ENCODE results near the gene SOX30. TPM values are rescaled to one million over a fixed set of nuclear protein-coding genes. Genes with fewer than 3 reads are reported as not detected.
"Not testable (repeated sequence)": the region's sequence is repeated elsewhere in the genome, so short reads cannot be mapped to it uniquely, and the experiment has no call there.

Gene SOX30
- total RNA-seq, 2 experiments from 2014 or later = 0.16 to 0.29 TPM

GRCh38 chr5:157679801-157680200 lies 27.6 kb upstream of the SOX30 start:
- ChIA-PET POLR2A (interaction anchor here (0.6 kb wide), 1 partner anchor 305 kb away, joined by 3 read pairs; no protein-coding TSS in a partner anchor), CTCF (ENCODE audit: unreplicated experiment) (interaction anchor here (1.5 kb wide), 1 partner anchor 63 kb away, joined by 3 read pairs; the partner anchor contains the start of gene LSM11)
- no TSS peak for BruUV-seq (replicated peaks)
- H3K9me2 ChIP-seq (ENCODE audit: insufficient read depth, low read length) = no peaks in the 10 kb centered on the region
- intact Hi-C loops (cut with micrococcal nuclease; ENCODE audit: unreplicated experiment) = no loop called here
- no peaks in the 10 kb centered on the region for H3K4me1 ChIP-seq (ENCODE audit: insufficient read depth, low read length, poor library complexity, severe bottlenecking)
- H3K79me2 ChIP-seq (ENCODE audit: insufficient read depth, low read depth, low read length) = no peaks in the 10 kb centered on the region
- H3K27ac ChIP-seq (ENCODE audit: low read depth, low read length, poor library complexity, severe bottlenecking) = no peak overlapping the region
- no peaks in the 10 kb centered on the region for H4K20me1 ChIP-seq (ENCODE audit: insufficient read depth, low read length)
- H3K4me3 ChIP-seq (ENCODE audit: low read depth, low read length, poor library complexity, severe bottlenecking) = no peak overlapping the region
- no peak for DNase-seq (ENCODE audit: low spot score)
- H3K4me2 ChIP-seq (ENCODE audit: low read length) = no peak overlapping the region
- H2AFZ ChIP-seq (ENCODE audit: low read length) = no peak overlapping the region
- no peaks in the 10 kb centered on the region for H3K36me3 ChIP-seq (ENCODE audit: insufficient read depth, low read length)
- no peaks in the 10 kb centered on the region for H3K9me3 ChIP-seq (ENCODE audit: low read length)
- TF ChIP-seq EZH2phosphoT487 (IDR thresholded peaks at IDR 0.05; ENCODE audit: borderline replicate concordance, low read depth, low read length) = no peak
- TF ChIP-seq, protein P1, sequence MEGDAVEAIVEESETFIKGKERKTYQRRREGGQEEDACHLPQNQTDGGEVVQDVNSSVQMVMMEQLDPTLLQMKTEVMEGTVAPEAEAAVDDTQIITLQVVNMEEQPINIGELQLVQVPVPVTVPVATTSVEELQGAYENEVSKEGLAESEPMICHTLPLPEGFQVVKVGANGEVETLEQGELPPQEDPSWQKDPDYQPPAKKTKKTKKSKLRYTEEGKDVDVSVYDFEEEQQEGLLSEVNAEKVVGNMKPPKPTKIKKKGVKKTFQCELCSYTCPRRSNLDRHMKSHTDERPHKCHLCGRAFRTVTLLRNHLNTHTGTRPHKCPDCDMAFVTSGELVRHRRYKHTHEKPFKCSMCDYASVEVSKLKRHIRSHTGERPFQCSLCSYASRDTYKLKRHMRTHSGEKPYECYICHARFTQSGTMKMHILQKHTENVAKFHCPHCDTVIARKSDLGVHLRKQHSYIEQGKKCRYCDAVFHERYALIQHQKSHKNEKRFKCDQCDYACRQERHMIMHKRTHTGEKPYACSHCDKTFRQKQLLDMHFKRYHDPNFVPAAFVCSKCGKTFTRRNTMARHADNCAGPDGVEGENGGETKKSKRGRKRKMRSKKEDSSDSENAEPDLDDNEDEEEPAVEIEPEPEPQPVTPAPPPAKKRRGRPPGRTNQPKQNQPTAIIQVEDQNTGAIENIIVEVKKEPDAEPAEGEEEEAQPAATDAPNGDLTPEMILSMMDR (conservative IDR thresholded peaks at IDR 0.05; ENCODE audit: low read length) = no peak

DNA sequence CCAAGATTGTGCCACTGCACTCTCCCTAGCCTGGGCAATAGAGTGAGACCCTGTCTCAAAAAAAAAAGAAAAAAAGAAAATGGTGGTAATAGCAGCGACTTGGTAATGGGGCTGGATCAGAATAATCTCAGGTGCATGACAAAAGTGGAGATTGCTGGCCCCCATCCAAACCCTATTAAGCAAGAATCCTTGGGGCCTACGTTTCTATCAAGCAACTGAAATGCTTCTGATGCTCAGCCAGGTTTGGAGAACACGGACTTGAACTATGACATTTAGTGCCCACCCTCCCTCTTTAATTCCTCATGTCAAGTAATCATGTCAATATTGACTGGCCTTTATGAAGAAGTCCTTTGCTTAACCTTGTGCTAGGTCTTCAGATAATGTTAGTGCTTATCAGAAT lies 25.7 kb upstream of the SOX30 start:
- H4K20me1 ChIP-seq (ENCODE audit: insufficient read depth, low read length) = no peaks in the 10 kb centered on the region
- BruUV-seq (replicated peaks) = no TSS peak
- no peaks in the 10 kb centered on the region for H3K36me3 ChIP-seq (ENCODE audit: insufficient read depth, low read length)
- no peaks in the 10 kb centered on the region for H3K9me2 ChIP-seq (ENCODE audit: insufficient read depth, low read length)
- H2AFZ ChIP-seq (ENCODE audit: low read length) = no peak overlapping the region
- no peaks in the 10 kb centered on the region for H3K9me3 ChIP-seq (ENCODE audit: low read length)
- H3K4me2 ChIP-seq (ENCODE audit: low read length) = no peak overlapping the region
- no peak overlapping the region for H3K4me3 ChIP-seq (ENCODE audit: low read depth, low read length, poor library complexity, severe bottlenecking)
- ChIA-PET CTCF (ENCODE audit: unreplicated experiment) (no interaction called here), POLR2A (no interaction called here)
- intact Hi-C loops (cut with micrococcal nuclease; ENCODE audit: unreplicated experiment) = no loop called here
- H3K79me2 ChIP-seq (ENCODE audit: insufficient read depth, low read depth, low read length) = no peaks in the 10 kb centered on the region
- no peak for DNase-seq (ENCODE audit: low spot score)
- no peaks in the 10 kb centered on the region for H3K4me1 ChIP-seq (ENCODE audit: insufficient read depth, low read length, poor library complexity, severe bottlenecking)
- no peak overlapping the region for H3K27ac ChIP-seq (ENCODE audit: low read depth, low read length, poor library complexity, severe bottlenecking)
- TF ChIP-seq EZH2phosphoT487 (IDR thresholded peaks at IDR 0.05; ENCODE audit: borderline replicate concordance, low read depth, low read length) = no peak
- TF ChIP-seq, protein P1 (conservative IDR thresholded peaks at IDR 0.05; ENCODE audit: low read length) = no peak

- not testable (repeated sequence) for DNase-seq (ENCODE audit: low spot score)
These were observed 22.1 kb upstream of the SOX30 start for GRCh38 chr5:157674351-157674750.

More at GRCh38 chr5:157674351-157674750, 22.1 kb upstream of the SOX30 start:
- H3K9me3 ChIP-seq (ENCODE audit: low read length); BruUV-seq (replicated peaks); POLR2A ChIA-PET; H3K4me1 ChIP-seq (ENCODE audit: insufficient read depth, low read length, poor library complexity, severe bottlenecking); CTCF ChIA-PET (ENCODE audit: unreplicated experiment); H3K36me3 ChIP-seq (ENCODE audit: insufficient read depth, low read length); H3K4me3 ChIP-seq (ENCODE audit: low read depth, low read length, poor library complexity, severe bottlenecking); H2AFZ ChIP-seq (ENCODE audit: low read length); H3K9me2 ChIP-seq (ENCODE audit: insufficient read depth, low read length); H4K20me1 ChIP-seq (ENCODE audit: insufficient read depth, low read length); H3K79me2 ChIP-seq (ENCODE audit: insufficient read depth, low read depth, low read length); intact Hi-C loops (cut with micrococcal nuclease; ENCODE audit: unreplicated experiment); H3K27ac ChIP-seq (ENCODE audit: low read depth, low read length, poor library complexity, severe bottlenecking); H3K4me2 ChIP-seq (ENCODE audit: low read length): not testable (repeated sequence)
